Keratinocyte (primary cell): ENCODE measurements around the gene TLR10. TPM values are rescaled to one million over a fixed set of nuclear protein-coding genes. Genes with fewer than 3 reads are reported as not detected.

Source experiments
- DNase-seq: peaks from one replicate; pipeline ENCODE4 v3.0.0-alpha.2; 2011; ENCODE audit warnings: low read depth, missing footprints, low spot score
- FAIRE-seq: peaks from 2 replicates; lab custom pipeline; 2011; peaks lifted over from hg19 to GRCh38; lab: Jason Lieb, UNC
- H2AFZ ChIP-seq: 2 replicates; pipeline ENCODE4 v1.6.0; 2012; ENCODE audit warnings: low read length, control low read depth, inconsistent platforms; ENCODE audit not compliant: control insufficient read depth
- H3K27ac ChIP-seq: 2 replicates; pipeline ENCODE4 v1.5.1; 2011; ENCODE audit warnings: low read length; ENCODE audit not compliant: control insufficient read depth, insufficient read depth
- H3K27me3 ChIP-seq: 3 replicates; pipeline ENCODE4 v1.6.0; 2011; ENCODE audit warnings: low read length; ENCODE audit not compliant: control insufficient read depth, insufficient read depth; ENCODE audit errors: extremely low read depth
- H3K36me3 ChIP-seq, 2 experiments: 2 replicates in 1 of 2; 3 replicates in 1 of 2; pipeline ENCODE4 v1.5.1; 2011; ENCODE audit warnings: low read length in 2 of 2, mild to moderate bottlenecking in 1 of 2; ENCODE audit not compliant: control insufficient read depth in 2 of 2, insufficient read depth in 2 of 2; ENCODE audit errors: extremely low read depth in 1 of 2
- H3K4me1 ChIP-seq: 3 replicates; pipeline ENCODE4 v1.5.1; 2011; ENCODE audit warnings: low read length; ENCODE audit not compliant: control insufficient read depth, insufficient read depth; ENCODE audit errors: extremely low read depth
- H3K4me2 ChIP-seq: 3 replicates; pipeline ENCODE4 v1.6.0; 2011; ENCODE audit warnings: low read depth, low read length; ENCODE audit not compliant: control insufficient read depth, insufficient read depth; ENCODE audit errors: extremely low read depth
- H3K4me3 ChIP-seq, 3 experiments: fragments of 200-600 bp in 1 of 3; sonication (generic) in 1 of 3; 2 replicates in 2 of 3; 3 replicates in 1 of 3; pipeline ENCODE4 v1.5.1; 2011 to 2016; ENCODE audit warnings: low read length in 3 of 3, mild to moderate bottlenecking in 3 of 3, control low read depth in 2 of 3, inconsistent platforms in 1 of 3, low read depth in 1 of 3, mixed read lengths in 1 of 3, mixed run types in 1 of 3, moderate library complexity in 1 of 3; ENCODE audit not compliant: control insufficient read depth in 2 of 3, insufficient read depth in 2 of 3; ENCODE audit errors: extremely low read depth in 1 of 3
- H3K79me2 ChIP-seq: 2 replicates; pipeline ENCODE4 v1.6.0; 2012; ENCODE audit warnings: low read length; ENCODE audit not compliant: control insufficient read depth, insufficient read depth
- H3K9ac ChIP-seq: 3 replicates; pipeline ENCODE4 v1.6.0; 2011; ENCODE audit warnings: low read length; ENCODE audit not compliant: control insufficient read depth, insufficient read depth; ENCODE audit errors: extremely low read depth
- H3K9me1 ChIP-seq: 3 replicates; pipeline ENCODE4 v1.6.0; 2011; ENCODE audit warnings: low read length; ENCODE audit not compliant: control insufficient read depth, insufficient read depth; ENCODE audit errors: extremely low read depth
- H3K9me3 ChIP-seq: 2 replicates; pipeline ENCODE4 v1.5.1; 2012; ENCODE audit warnings: low read depth, low read length; ENCODE audit not compliant: control insufficient read depth
- H4K20me1 ChIP-seq: 3 replicates; pipeline ENCODE4 v1.6.0; 2011; ENCODE audit warnings: low read length; ENCODE audit not compliant: control insufficient read depth, insufficient read depth; ENCODE audit errors: extremely low read depth
- EZH2 ChIP-seq: IDR thresholded peaks from one replicate; pipeline ENCODE4 v1.6.1; 2012; ENCODE audit warnings: inconsistent platforms, mild to moderate bottlenecking, low read length, moderate library complexity
- dilution Hi-C: fragments of 300-500 bp; cut with MboI; formaldehyde crosslinking; loops from one replicate; pipeline ENCODE4 v1.7.0; 2020; ENCODE audit warnings: low sequenced_read_pairs; ENCODE audit not compliant: extremely low pct_ligation_motif_present
- polyA plus RNA-seq, 5 experiments: library from polyadenylated mRNA; depleted of rRNA in 3 of 5; stranded (reverse) in 3 of 5; stranded (forward) in 1 of 5; unstranded in 1 of 5; fragments of >200 nt; gene quantifications; 1 replicate in 1 of 5; 2 replicates in 3 of 5; 3 replicates in 1 of 5; pipeline versions ENCODE4 v1.2.1 to v1.2.3, GENCODE V29; 2011 to 2012; ENCODE audit warnings: missing spikeins in 2 of 5, low read depth in 1 of 5, low replicate concordance in 1 of 5
- TF ChIP-seq, protein P1 (sequence below), 3 experiments: IDR thresholded peaks in 1 of 3; conservative IDR thresholded peaks in 1 of 3; optimal IDR thresholded peaks in 1 of 3; 2 replicates in 2 of 3; 3 replicates in 1 of 3; pipeline versions ENCODE3 to v1.5.1; 2011; ENCODE audit warnings: low read length in 3 of 3, mild to moderate bottlenecking in 3 of 3, moderate library complexity in 2 of 3, control low read depth in 1 of 3, inconsistent platforms in 1 of 3; ENCODE audit not compliant: insufficient read depth in 2 of 3; ENCODE audit errors: extremely low read depth in 1 of 3

Gene TLR10
- polyA plus RNA-seq, 1 donor (not counting 4 experiments of a cell fraction or from before 2014, with no cell fraction given) = 0.05 TPM

DNA sequence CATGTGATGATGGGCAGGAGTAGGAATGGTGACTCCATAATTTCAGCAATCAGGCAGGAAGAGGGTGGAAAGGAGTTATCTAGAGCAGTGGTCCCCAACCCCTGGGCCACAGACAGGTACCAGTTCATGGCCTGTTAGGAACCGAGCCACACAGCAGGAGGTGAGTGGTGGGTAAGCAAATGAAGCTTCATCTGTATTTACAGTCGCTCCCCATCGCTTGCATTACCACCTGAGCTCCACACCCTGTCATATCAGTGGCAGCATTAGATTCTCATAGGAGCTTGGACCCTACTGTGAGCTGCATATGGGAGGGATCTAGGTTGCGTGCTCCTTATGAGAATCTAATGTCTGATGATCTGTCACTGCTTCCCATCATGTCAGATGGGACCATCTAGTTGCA, 1.4 kb upstream of the TLR10 start:
- no peaks in the 10 kb centered on the region for H3K79me2 ChIP-seq
- dilution Hi-C loops = no loop called here
- H3K9me1 ChIP-seq = no peaks in the 10 kb centered on the region
- H3K9me3 ChIP-seq = no peaks in the 10 kb centered on the region
- H3K4me3 ChIP-seq = no peak overlapping the region
- no peaks in the 10 kb centered on the region for H3K36me3 ChIP-seq
- no peaks in the 10 kb centered on the region for H4K20me1 ChIP-seq
- H3K4me2 ChIP-seq = no peak overlapping the region
- no peak for DNase-seq
- no peaks in the 10 kb centered on the region for H3K27me3 ChIP-seq
- peaks cover 6% of the 10 kb centered on the region for H3K4me1 ChIP-seq
- TF ChIP-seq EZH2 = no peak
- TF ChIP-seq, protein P1, sequence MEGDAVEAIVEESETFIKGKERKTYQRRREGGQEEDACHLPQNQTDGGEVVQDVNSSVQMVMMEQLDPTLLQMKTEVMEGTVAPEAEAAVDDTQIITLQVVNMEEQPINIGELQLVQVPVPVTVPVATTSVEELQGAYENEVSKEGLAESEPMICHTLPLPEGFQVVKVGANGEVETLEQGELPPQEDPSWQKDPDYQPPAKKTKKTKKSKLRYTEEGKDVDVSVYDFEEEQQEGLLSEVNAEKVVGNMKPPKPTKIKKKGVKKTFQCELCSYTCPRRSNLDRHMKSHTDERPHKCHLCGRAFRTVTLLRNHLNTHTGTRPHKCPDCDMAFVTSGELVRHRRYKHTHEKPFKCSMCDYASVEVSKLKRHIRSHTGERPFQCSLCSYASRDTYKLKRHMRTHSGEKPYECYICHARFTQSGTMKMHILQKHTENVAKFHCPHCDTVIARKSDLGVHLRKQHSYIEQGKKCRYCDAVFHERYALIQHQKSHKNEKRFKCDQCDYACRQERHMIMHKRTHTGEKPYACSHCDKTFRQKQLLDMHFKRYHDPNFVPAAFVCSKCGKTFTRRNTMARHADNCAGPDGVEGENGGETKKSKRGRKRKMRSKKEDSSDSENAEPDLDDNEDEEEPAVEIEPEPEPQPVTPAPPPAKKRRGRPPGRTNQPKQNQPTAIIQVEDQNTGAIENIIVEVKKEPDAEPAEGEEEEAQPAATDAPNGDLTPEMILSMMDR (optimal IDR thresholded peaks at IDR 0.05 in 1 of 3, IDR thresholded peaks at IDR 0.05 in 1 of 3, conservative IDR thresholded peaks at IDR 0.05 in 1 of 3; ENCODE audit: extremely low read depth in 1 of 3, insufficient read depth in 2 of 3, low read length in 3 of 3) = no peak
- no peak overlapping the region for H3K9ac ChIP-seq
- no peak overlapping the region for H3K27ac ChIP-seq
- no peak overlapping the region for H2AFZ ChIP-seq
- FAIRE-seq = no peak

DNA sequence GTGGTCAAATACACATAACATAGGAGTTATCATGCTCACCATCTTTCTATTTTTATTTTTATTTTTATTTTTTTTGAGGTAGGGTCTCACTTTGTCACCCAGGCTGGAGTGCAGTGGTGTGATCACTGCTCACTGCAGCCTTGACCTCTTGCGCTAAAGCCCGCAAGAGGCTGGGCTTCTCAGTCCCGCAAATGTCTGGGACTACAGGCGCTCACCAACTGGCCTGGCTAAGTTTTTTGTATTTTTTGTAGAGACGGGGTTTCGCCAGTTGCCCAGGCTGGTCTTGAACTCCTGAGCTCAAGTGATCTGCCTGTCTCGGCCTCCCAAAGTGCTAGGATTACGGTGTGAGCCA, 295 bp upstream of the TLR10 start:
- Histone ChIP-seq H3K9me3 (no peaks in the 10 kb centered on the region), H3K27me3 (no peaks in the 10 kb centered on the region), H3K79me2 (no peaks in the 10 kb centered on the region), H3K4me2 (no peak overlapping the region), H3K9ac (no peak overlapping the region), H3K27ac (no peak overlapping the region), H4K20me1 (no peaks in the 10 kb centered on the region), H3K4me1 (peaks cover 4% of the 10 kb centered on the region), H3K4me3 (no peak overlapping the region), H3K36me3 (no peaks in the 10 kb centered on the region), H3K9me1 (no peaks in the 10 kb centered on the region), H2AFZ (no peak overlapping the region)
- dilution Hi-C loops = no loop called here
- DNase-seq = no peak
- TF ChIP-seq, protein P1 (optimal IDR thresholded peaks at IDR 0.05 in 1 of 3, IDR thresholded peaks at IDR 0.05 in 1 of 3, conservative IDR thresholded peaks at IDR 0.05 in 1 of 3; ENCODE audit: extremely low read depth in 1 of 3, insufficient read depth in 2 of 3, low read length in 3 of 3) = peak in 1 of 3 experiments; percentile 5
- TF ChIP-seq EZH2 = no peak
- no peak for FAIRE-seq
